SU-DHL-6 (cell line): ENCODE results near the gene COLQ.

ENCODE experiments used
- EZH2phosphoT487 ChIP-seq: fragments of 200-600 bp; sonication (generic), shearing (Covaris generic); conservative IDR thresholded peaks from 2 replicates; pipeline ENCODE4 v1.6.1; 2018; ENCODE audit warnings: mild to moderate bottlenecking, antibody characterized with exemption, low read length, moderate library complexity, mixed read lengths
- TF ChIP-seq, protein P1 (sequence below): fragments of 200-600 bp; sonication (generic); IDR thresholded peaks from one replicate; pipeline ENCODE4 v1.5.1; 2017; ENCODE audit warnings: antibody characterized with exemption, mild to moderate bottlenecking, low read length, moderate library complexity; ENCODE audit not compliant: insufficient read depth, poor library complexity, severe bottlenecking

DNA sequence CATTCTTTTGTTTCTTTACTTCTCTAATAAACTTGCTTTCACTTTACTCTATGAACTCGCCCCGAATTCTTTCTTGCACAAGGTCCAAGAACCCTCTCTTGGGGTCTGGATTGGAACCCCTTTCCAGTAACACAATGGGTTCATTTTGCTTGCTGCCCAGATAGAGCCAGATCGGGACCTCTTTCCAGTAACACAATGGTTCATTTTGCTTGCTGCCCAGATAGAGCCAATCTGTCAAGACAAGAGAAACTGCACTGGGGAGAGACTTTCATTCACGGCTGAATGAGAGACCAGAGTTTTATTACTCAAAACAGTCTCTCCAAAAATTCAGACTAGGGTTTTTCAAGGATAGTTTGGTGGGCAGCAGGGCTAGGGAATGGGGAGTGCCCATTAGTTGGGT, 119.6 kb downstream of the COLQ start:
- TF ChIP-seq, protein P1, sequence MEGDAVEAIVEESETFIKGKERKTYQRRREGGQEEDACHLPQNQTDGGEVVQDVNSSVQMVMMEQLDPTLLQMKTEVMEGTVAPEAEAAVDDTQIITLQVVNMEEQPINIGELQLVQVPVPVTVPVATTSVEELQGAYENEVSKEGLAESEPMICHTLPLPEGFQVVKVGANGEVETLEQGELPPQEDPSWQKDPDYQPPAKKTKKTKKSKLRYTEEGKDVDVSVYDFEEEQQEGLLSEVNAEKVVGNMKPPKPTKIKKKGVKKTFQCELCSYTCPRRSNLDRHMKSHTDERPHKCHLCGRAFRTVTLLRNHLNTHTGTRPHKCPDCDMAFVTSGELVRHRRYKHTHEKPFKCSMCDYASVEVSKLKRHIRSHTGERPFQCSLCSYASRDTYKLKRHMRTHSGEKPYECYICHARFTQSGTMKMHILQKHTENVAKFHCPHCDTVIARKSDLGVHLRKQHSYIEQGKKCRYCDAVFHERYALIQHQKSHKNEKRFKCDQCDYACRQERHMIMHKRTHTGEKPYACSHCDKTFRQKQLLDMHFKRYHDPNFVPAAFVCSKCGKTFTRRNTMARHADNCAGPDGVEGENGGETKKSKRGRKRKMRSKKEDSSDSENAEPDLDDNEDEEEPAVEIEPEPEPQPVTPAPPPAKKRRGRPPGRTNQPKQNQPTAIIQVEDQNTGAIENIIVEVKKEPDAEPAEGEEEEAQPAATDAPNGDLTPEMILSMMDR: no peak
- no peak for TF ChIP-seq EZH2phosphoT487
